Activated T-cell treated with anti-CD3 and anti-CD28 coated beads, Interleukin-2, amount 50 U/mL, for 72 hours (primary cell): ENCODE measurements around the gene NOX1. TPM values are rescaled to one million over a fixed set of nuclear protein-coding genes. Genes with fewer than 3 reads are reported as not detected.

Source experiments
- ATAC-seq, 2 donors: fragments of 150-1000 bp; cut with Tn5 transposase; replicated peaks in 1 of 2; 2 replicates each; pipeline ENCODE4 v1.10.0; 2021; ENCODE audit warnings: moderate library complexity in 2 of 2, mild to moderate bottlenecking in 1 of 2
- DNase-seq, 2 donors: peaks; one replicate each; pipeline ENCODE4 v3.0.0; 2021 to 2022; ENCODE audit warnings: mixed read lengths in 1 of 2
- H3K27ac Mint-ChIP-seq: one replicate; pipeline ENCODE4 v1.8.0; 2022; ENCODE audit warnings: mild to moderate bottlenecking, moderate library complexity, mixed read lengths
- H3K27me3 Mint-ChIP-seq: one replicate; pipeline ENCODE4 v1.8.0; 2022; ENCODE audit warnings: low read depth, mixed read lengths
- H3K36me3 Mint-ChIP-seq, 2 donors: one replicate each; pipeline ENCODE4 v1.8.0; 2022; ENCODE audit warnings: mixed read lengths in 2 of 2, mild to moderate bottlenecking in 1 of 2; ENCODE audit not compliant: insufficient read depth in 2 of 2
- H3K4me1 Mint-ChIP-seq: one replicate; pipeline ENCODE4 v1.8.0; 2022; ENCODE audit warnings: low read depth, mixed read lengths
- H3K4me3 Mint-ChIP-seq, 2 donors: one replicate each; pipeline ENCODE4 v1.8.0; 2022; ENCODE audit warnings: mild to moderate bottlenecking in 2 of 2, mixed read lengths in 2 of 2, moderate library complexity in 2 of 2
- H3K9me3 Mint-ChIP-seq, 2 donors: one replicate each; pipeline ENCODE4 v1.8.0; 2022; ENCODE audit warnings: mixed read lengths in 2 of 2
- total RNA-seq, 2 donors: library from RNA; stranded (reverse); gene quantifications; one replicate each; pipeline ENCODE4 v1.2.3, GENCODE V29; 2022

Gene NOX1
- not detected for total RNA-seq

- H3K4me3 Mint-ChIP-seq: no peak within 1 kb of the TSS
- no peak for DNase-seq
- no peaks in the 10 kb centered on the region for H3K4me1 Mint-ChIP-seq
- H3K36me3 Mint-ChIP-seq: no peaks in the 10 kb centered on the region
- no peaks in the 10 kb centered on the region for H3K9me3 Mint-ChIP-seq
- no peak for ATAC-seq
- H3K27ac Mint-ChIP-seq: no peak within 1 kb of the TSS
- H3K27me3 Mint-ChIP-seq: peaks cover 15% of the 10 kb centered on the region
Measured at GRCh38 chrX:100874325-100874724, at the start of gene NOX1. TSS of gene NOX1 (minus strand) at chrX:100874359. CDS start at chrX:100874139, 220 bp downstream.

GRCh38 chrX:100915562-100915961 is 41.4 kb upstream of the NOX1 start:
- H3K9me3 Mint-ChIP-seq: no peaks in the 10 kb centered on the region
- H3K27ac Mint-ChIP-seq: no peak overlapping the region
- peaks cover 6% of the 10 kb centered on the region for H3K27me3 Mint-ChIP-seq
- H3K36me3 Mint-ChIP-seq: no peaks in the 10 kb centered on the region
- no peak for ATAC-seq
- no peak overlapping the region for H3K4me3 Mint-ChIP-seq
- no peak for DNase-seq
- no peaks in the 10 kb centered on the region for H3K4me1 Mint-ChIP-seq

- Mint-ChIP-seq H3K9me3 (no peaks in the 10 kb centered on the region), H3K27me3 (no peaks in the 10 kb centered on the region), H3K27ac (no peak overlapping the region), H3K4me1 (no peaks in the 10 kb centered on the region), H3K36me3 (no peaks in the 10 kb centered on the region), H3K4me3 (no peak overlapping the region)
- DNase-seq: no peak
- no peak for ATAC-seq
Measured at GRCh38 chrX:100913111-100913510, 39.0 kb upstream of the NOX1 start.

- H3K36me3 Mint-ChIP-seq: no peaks in the 10 kb centered on the region
Measured at GRCh38 chrX:100911731-100912130, 37.6 kb upstream of the NOX1 start.

GRCh38 chrX:100905620-100906019 is 31.5 kb upstream of the NOX1 start:
- Mint-ChIP-seq H3K4me3 (no peak overlapping the region), H3K27me3 (peaks cover 11% of the 10 kb centered on the region), H3K27ac (no peak overlapping the region), H3K36me3 (no peaks in the 10 kb centered on the region), H3K9me3 (peaks cover 2 to 4% of the 10 kb centered on the region in 2 donors), H3K4me1 (no peaks in the 10 kb centered on the region)
- ATAC-seq (no peak), DNase-seq (no peak)

More at GRCh38 chrX:100911731-100912130, 37.6 kb upstream of the NOX1 start:
- no peak for ATAC-seq
- H3K4me1 Mint-ChIP-seq: no peaks in the 10 kb centered on the region
- no peaks in the 10 kb centered on the region for H3K27me3 Mint-ChIP-seq
- H3K9me3 Mint-ChIP-seq: no peaks in the 10 kb centered on the region
- no peak for DNase-seq
- H3K27ac Mint-ChIP-seq: no peak overlapping the region
- H3K4me3 Mint-ChIP-seq: no peak overlapping the region

GRCh38 chrX:100904433-100904832 is 30.3 kb upstream of the NOX1 start:
- ATAC-seq (no peak), DNase-seq (no peak)
- no peak overlapping the region for H3K4me3 Mint-ChIP-seq
- no peak overlapping the region for H3K27ac Mint-ChIP-seq
- H3K36me3 Mint-ChIP-seq: no peaks in the 10 kb centered on the region
- peaks cover 2 to 4% of the 10 kb centered on the region in 2 donors for H3K9me3 Mint-ChIP-seq
- H3K4me1 Mint-ChIP-seq: no peaks in the 10 kb centered on the region
- peaks cover 11% of the 10 kb centered on the region for H3K27me3 Mint-ChIP-seq

- Mint-ChIP-seq H3K4me3 (no peak overlapping the region), H3K27ac (no peak overlapping the region), H3K36me3 (no peaks in the 10 kb centered on the region), H3K27me3 (peaks cover 6% of the 10 kb centered on the region), H3K9me3 (no peaks in the 10 kb centered on the region), H3K4me1 (peaks cover 4% of the 10 kb centered on the region)
- peak; percentile 12 to 19 for DNase-seq
- ATAC-seq: peak; percentile 55 to 68
Measured at GRCh38 chrX:100895365-100896075, 21.4 kb upstream of the NOX1 start.

GRCh38 chrX:100883654-100884053 is 9.5 kb upstream of the NOX1 start:
- Mint-ChIP-seq H3K4me3 (no peak overlapping the region), H3K36me3 (no peaks in the 10 kb centered on the region), H3K9me3 (no peaks in the 10 kb centered on the region), H3K4me1 (peaks cover 5% of the 10 kb centered on the region), H3K27ac (no peak overlapping the region), H3K27me3 (peaks cover 41% of the 10 kb centered on the region)
- ATAC-seq (no peak), DNase-seq (no peak)

- no peaks in the 10 kb centered on the region for H3K36me3 Mint-ChIP-seq
- peaks cover 28% of the 10 kb centered on the region for H3K27me3 Mint-ChIP-seq
- peaks cover 5% of the 10 kb centered on the region for H3K4me1 Mint-ChIP-seq
- DNase-seq: no peak
- no peak overlapping the region for H3K4me3 Mint-ChIP-seq
- H3K27ac Mint-ChIP-seq: no peak overlapping the region
- no peaks in the 10 kb centered on the region for H3K9me3 Mint-ChIP-seq
- no peak for ATAC-seq
Measured at GRCh38 chrX:100880368-100880767, 6.2 kb upstream of the NOX1 start.

- Mint-ChIP-seq H3K36me3 (no peaks in the 10 kb centered on the region), H3K27me3 (peaks cover 21% of the 10 kb centered on the region), H3K9me3 (no peaks in the 10 kb centered on the region), H3K4me3 (no peak overlapping the region), H3K27ac (no peak overlapping the region), H3K4me1 (no peaks in the 10 kb centered on the region)
- DNase-seq (no peak), ATAC-seq (no peak)
Measured at GRCh38 chrX:100871594-100872560, 2.3 kb downstream of the NOX1 start.

- DNase-seq: no peak
- no peak for ATAC-seq
- H3K9me3 Mint-ChIP-seq: no peaks in the 10 kb centered on the region
- no peak overlapping the region for H3K4me3 Mint-ChIP-seq
- H3K27me3 Mint-ChIP-seq: peaks cover 23% of the 10 kb centered on the region
- H3K27ac Mint-ChIP-seq: no peak overlapping the region
- H3K4me1 Mint-ChIP-seq: no peaks in the 10 kb centered on the region
- no peaks in the 10 kb centered on the region for H3K36me3 Mint-ChIP-seq
Measured at GRCh38 chrX:100870527-100870926, 3.6 kb downstream of the NOX1 start.

GRCh38 chrX:100868273-100868672 is 5.9 kb downstream of the NOX1 start:
- Mint-ChIP-seq H3K36me3 (no peaks in the 10 kb centered on the region), H3K4me3 (no peak overlapping the region), H3K27me3 (peaks cover 21% of the 10 kb centered on the region), H3K4me1 (no peaks in the 10 kb centered on the region), H3K27ac (no peak overlapping the region), H3K9me3 (no peaks in the 10 kb centered on the region)
- ATAC-seq (no peak), DNase-seq (no peak)

- Mint-ChIP-seq H3K4me3 (no peak overlapping the region), H3K27me3 (peaks cover 36% of the 10 kb centered on the region), H3K4me1 (no peaks in the 10 kb centered on the region), H3K27ac (no peak overlapping the region), H3K9me3 (no peaks in the 10 kb centered on the region), H3K36me3 (no peaks in the 10 kb centered on the region)
- DNase-seq (no peak), ATAC-seq (no peak)
Measured at GRCh38 chrX:100864657-100865391, 9.3 kb downstream of the NOX1 start.
